ENCODE data around the gene CACNB3. TPM values are rescaled to one million over a fixed set of nuclear protein-coding genes. Genes with fewer than 3 reads are reported as not detected.

Gene CACNB3
- total RNA-seq, 2 experiments from 2014 or later = 9.5 to 10.0 TPM

DNA sequence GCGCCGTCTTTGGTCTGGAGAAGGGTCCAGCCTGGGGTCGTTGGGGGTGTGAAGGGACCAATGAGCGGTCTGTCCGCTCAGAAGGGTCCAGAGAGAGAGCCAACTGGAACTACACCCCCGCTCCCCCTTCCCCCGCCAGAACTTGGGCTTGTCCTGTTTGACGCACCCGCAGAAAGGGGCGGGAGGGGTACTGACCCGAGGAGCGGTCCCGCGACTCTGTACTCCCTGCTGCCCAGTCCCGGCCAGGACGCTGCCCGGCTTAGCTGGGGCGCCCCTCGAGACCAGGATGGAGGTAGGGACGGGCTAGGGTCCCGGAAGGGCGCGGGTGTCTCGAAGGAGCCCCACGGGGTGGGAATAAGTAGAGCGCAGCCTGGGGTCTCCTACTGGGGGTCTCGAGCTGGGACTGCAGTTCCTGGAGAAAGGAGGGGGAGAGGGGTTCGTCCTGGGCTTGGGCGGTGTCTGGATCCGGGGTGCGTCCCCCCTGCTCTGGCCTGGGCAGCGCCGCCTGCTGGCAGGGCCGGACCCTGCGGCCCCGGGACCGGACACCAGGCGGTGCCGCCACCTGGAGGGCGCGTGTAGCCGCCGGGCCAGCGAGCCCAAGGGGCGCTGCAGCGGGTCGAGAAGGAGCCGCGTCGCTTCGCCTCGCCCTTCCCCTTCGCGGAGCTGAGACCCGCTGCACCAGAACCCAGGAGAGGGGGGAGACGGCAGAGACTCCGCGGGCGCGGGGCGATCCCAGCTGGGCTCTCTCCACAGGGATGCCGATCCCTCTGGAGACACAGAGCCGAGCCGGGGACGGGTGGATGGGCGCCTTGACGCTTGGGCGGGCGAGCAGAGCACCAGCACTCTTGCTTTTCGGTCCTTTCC, 3.8 kb upstream of the CACNB3 start:
- peak overlapping the region; percentile 93 for H3K4me3 Mint-ChIP-seq
- DNase-seq = peak; percentile 83
- H3K9me3 Mint-ChIP-seq = no peaks in the 10 kb centered on the region
- no peak overlapping the region for H3K27ac Mint-ChIP-seq
- CTCF ChIA-PET = interaction anchor here (0.7 to 4.0 kb wide), 37 partner anchors 9 to 846 kb away, joined by 3 to 29 read pairs (median 5); partner anchors contain the start of genes DDX23 and KANSL2
- intact Hi-C loops (cut with micrococcal nuclease) = loop anchor here (1.0 to 2.0 kb wide), 3 partner anchors 61 to 132 kb away; partner anchors contain the start of genes CCNT1 and KANSL2
- H3K27me3 Mint-ChIP-seq (ENCODE audit: low read depth) = peaks cover 15% of the 10 kb centered on the region
- no peaks in the 10 kb centered on the region for H3K36me3 Mint-ChIP-seq (ENCODE audit: low read depth)
- peaks cover 26% of the 10 kb centered on the region for H3K4me1 Mint-ChIP-seq (ENCODE audit: low read depth)

DNA sequence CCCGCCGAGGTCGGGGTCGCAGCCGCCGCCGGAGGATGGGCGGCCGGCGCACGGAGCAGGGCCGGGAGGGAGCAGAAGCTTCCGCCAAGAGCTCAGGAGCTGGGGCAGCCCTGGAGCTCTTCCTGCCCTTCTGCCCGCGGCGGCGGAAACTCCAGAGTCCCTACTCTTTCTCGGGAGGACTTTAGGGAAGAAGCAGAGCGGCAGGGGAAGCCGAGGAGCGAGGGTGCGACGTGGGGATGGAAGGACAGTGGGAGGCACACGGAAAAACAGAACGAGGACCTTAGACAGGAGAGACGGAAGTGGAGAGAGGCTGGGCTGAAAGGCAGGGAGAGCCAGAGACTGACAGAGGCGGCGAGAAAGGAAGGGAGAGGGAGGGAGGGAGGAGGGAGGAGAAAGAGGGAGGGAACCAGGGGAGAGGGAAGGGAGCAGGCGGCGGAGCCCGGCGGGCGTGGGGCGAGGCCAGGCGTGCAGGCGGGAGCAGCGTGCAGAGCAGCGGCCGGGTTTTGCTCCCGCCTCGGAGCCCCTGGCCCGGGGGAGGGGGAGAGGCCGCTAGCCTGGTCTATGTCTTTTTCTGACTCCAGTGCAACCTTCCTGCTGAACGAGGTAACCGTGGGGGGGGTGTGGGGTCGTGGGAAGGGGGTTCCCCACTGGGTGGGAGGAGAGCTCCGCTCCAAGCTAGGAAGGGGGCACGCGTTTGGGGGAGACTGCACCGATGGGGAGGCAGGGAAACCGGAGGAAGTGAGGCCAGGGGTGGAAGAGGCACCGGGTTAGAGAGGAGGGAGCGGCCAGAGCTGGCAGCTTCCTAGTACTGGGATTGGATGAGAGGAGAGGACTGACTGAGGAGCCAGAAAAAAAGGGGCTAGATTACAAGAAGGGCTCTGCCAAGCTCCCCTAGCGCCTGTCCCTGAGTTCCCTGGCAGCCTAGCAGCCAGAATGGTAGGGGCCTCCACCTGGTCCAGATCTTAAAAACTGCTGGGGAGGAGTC, 2.9 kb upstream of the CACNB3 start:
- no peaks in the 10 kb centered on the region for H3K9me3 Mint-ChIP-seq
- CTCF ChIA-PET = interaction anchor here (0.6 to 4.0 kb wide), 47 partner anchors 8 to 847 kb away, joined by 3 to 29 read pairs (median 4); partner anchors contain the start of genes DDX23 and KANSL2
- DNase-seq = peak; percentile 58
- intact Hi-C loops (cut with micrococcal nuclease) = loop anchor here (1.0 to 2.0 kb wide), 2 partner anchors 99 to 133 kb away; partner anchors contain the start of genes CCNT1 and KANSL2
- H3K27me3 Mint-ChIP-seq (ENCODE audit: low read depth) = peaks cover 15% of the 10 kb centered on the region
- H3K4me3 Mint-ChIP-seq = peak overlapping the region; percentile 93
- H3K27ac Mint-ChIP-seq = peak overlapping the region; percentile 37
- H3K4me1 Mint-ChIP-seq (ENCODE audit: low read depth) = peaks cover 26% of the 10 kb centered on the region
- no peaks in the 10 kb centered on the region for H3K36me3 Mint-ChIP-seq (ENCODE audit: low read depth)

DNA sequence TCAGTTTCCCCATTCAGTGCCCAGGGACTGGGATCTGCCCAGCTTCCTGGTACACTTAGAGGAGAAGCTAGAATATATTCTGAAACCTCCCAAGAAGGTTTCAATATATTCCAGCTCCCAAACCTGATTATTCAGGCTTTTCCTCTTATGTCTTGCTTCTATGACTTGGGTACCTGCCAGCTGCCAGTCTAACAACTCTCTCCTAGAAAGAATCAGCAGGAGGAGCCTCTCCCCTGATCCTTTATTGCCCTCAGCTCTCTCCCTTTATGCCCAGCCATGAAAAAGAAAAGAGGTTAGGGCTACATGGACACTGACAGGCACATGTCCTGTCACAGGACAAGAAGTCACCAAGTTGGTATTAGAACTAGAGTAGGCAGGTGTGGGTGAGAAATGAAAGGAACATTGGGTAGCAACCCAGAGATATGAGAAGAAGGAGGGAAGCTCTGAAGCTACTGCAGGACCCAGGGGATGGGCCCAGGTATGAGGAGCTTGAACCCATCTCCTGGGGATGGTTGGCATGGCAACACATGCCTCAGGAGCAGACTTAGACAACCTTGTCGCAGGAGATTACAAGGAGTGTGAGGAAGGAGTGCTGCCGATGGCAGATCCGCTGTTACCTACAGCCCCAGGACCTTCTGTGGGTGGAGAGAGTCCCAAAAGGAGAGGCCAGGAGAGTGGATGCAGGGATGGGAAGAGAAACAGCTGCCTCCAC, 2.0 kb upstream of the CACNB3 start:
- CTCF ChIA-PET = interaction anchor here (0.6 to 4.0 kb wide), 19 partner anchors 16 to 273 kb away, joined by 3 to 29 read pairs (median 4); partner anchors contain the start of genes DDX23 and KANSL2
- H3K9me3 Mint-ChIP-seq = no peaks in the 10 kb centered on the region
- peaks cover 15% of the 10 kb centered on the region for H3K27me3 Mint-ChIP-seq (ENCODE audit: low read depth)
- H3K27ac Mint-ChIP-seq = no peak overlapping the region
- no peaks in the 10 kb centered on the region for H3K36me3 Mint-ChIP-seq (ENCODE audit: low read depth)
- intact Hi-C loops (cut with micrococcal nuclease) = no loop called here
- peak overlapping the region; percentile 93 for H3K4me3 Mint-ChIP-seq
- no peak for DNase-seq
- peaks cover 26% of the 10 kb centered on the region for H3K4me1 Mint-ChIP-seq (ENCODE audit: low read depth)

DNA sequence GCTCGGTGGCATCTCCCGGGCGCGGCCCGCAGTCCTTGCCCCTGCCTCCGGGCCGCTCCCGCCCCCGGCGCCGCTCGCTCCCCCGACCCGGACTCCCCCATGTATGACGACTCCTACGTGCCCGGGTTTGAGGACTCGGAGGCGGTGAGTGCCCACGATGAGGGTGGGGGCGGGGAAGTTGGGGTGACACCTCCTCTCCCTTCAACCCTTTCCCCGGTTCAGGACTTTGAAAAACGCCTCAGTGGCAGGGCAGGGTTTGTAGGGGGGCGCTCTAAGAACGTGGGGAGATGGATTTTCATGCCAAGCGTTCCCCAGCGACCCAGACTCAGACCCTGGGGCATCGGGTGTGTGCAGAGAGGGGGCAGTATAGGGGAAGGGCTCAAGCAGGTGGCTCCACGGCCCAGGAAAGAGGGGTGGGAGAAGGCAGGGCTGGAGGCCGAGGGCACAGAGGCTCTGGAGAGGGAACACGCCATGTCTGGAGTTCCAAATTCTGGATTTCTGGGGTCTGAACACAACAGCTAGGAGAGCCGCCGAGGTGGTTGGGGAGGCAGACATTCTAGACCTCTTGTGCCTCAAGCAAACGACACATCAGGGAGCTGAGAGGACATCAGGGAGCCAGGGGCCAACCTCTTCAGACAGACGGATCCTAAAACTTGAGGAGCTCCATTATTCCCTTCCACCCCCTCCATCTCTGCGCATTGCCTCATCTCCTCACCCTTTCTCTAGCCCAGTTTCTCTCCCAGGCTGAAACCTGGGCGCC, 715 bp downstream of the CACNB3 start:
- Mint-ChIP-seq H3K36me3 (ENCODE audit: low read depth) (no peaks in the 10 kb centered on the region), H3K27me3 (ENCODE audit: low read depth) (peaks cover 15% of the 10 kb centered on the region), H3K9me3 (no peaks in the 10 kb centered on the region), H3K4me3 (peak overlapping the region; percentile 71), H3K27ac (no peak overlapping the region), H3K4me1 (ENCODE audit: low read depth) (peaks cover 23% of the 10 kb centered on the region)
- peak; percentile 69 for DNase-seq
- intact Hi-C loops (cut with micrococcal nuclease) = loop anchor here (1.0 to 2.0 kb wide), 4 partner anchors 33 to 158 kb away; partner anchors contain the start of gene DDX23
- CTCF ChIA-PET = interaction anchor here (0.6 to 1.5 kb wide), 5 partner anchors 15 to 121 kb away, joined by 3 to 4 read pairs (median 3); partner anchors contain the start of gene DDX23

DNA sequence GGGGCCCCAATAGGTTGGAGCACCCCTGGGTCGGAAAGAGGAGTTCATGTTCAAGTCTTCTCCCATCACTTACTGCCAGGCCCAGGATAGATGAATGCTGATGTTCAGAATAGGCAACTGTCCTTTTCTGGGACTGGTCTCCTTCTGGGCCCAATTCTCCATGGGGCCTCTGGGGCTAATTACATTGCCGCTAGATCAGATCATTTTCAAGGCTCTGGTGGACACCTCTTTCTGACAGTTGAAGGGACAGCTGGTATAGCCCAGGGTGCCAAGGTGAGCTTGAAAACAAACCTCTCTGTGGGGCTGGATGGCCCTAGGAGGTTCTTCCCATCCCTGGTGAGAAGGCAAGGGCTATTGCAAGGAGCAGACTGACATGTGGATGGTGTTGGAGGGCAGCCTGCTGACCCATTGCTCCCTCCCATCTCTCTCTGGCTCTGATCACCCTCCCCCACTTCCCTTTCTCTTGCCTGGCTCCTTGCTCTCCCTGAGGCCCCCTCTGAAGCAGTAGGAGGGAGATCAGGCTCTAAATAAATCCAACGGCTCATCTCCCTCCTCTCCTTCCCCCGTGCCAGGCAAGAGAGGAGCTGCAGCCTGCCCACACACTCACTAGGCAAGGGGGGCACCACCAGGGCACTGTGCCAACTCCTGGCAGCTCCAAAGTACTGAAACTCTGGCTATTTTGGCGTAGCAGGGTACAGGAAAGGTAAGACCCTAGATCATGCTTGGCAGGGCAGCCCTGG, 1.9 kb downstream of the CACNB3 start:
- Mint-ChIP-seq H3K36me3 (ENCODE audit: low read depth) (no peaks in the 10 kb centered on the region), H3K27me3 (ENCODE audit: low read depth) (peaks cover 15% of the 10 kb centered on the region), H3K9me3 (no peaks in the 10 kb centered on the region), H3K4me1 (ENCODE audit: low read depth) (peaks cover 22% of the 10 kb centered on the region), H3K27ac (no peak overlapping the region), H3K4me3 (no peak overlapping the region)
- no peak for DNase-seq
- CTCF ChIA-PET = interaction anchor here (0.7 to 1.2 kb wide), 2 partner anchors 20 to 116 kb away, joined by 3 to 5 read pairs; no protein-coding TSS in a partner anchor
- intact Hi-C loops (cut with micrococcal nuclease) = loop anchor here (1.0 to 2.0 kb wide), 3 partner anchors 71 to 157 kb away; no protein-coding TSS in a partner anchor

DNA sequence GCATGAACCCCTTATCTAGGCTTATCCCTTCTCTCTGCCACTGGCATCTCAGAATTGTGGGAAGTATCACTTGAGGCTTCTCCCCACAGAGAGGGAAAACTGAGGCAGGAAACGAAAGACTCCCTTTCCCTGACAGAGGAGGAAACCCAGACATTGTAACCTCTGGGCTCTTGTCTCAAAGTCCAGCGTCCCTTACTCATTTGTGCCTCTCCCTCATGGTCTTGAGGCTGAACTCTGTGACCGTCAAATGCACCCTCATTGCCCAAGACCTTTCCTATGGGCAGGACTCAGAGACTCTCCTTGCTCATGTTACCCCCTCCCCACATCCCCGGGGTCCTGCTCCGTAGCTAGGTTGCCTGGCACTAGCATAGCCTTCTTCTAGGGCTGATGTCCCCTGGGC, 3.8 kb downstream of the CACNB3 start:
- CTCF ChIA-PET = interaction anchor here (1.1 kb wide), 1 partner anchor 166 kb away, joined by 3 read pairs; no protein-coding TSS in a partner anchor
- H3K4me3 Mint-ChIP-seq = no peak overlapping the region
- no peaks in the 10 kb centered on the region for H3K36me3 Mint-ChIP-seq (ENCODE audit: low read depth)
- DNase-seq = no peak
- H3K27me3 Mint-ChIP-seq (ENCODE audit: low read depth) = peaks cover 5% of the 10 kb centered on the region
- H3K27ac Mint-ChIP-seq = no peak overlapping the region
- peaks cover 8% of the 10 kb centered on the region for H3K4me1 Mint-ChIP-seq (ENCODE audit: low read depth)
- H3K9me3 Mint-ChIP-seq = no peaks in the 10 kb centered on the region
- intact Hi-C loops (cut with micrococcal nuclease) = no loop called here

DNA sequence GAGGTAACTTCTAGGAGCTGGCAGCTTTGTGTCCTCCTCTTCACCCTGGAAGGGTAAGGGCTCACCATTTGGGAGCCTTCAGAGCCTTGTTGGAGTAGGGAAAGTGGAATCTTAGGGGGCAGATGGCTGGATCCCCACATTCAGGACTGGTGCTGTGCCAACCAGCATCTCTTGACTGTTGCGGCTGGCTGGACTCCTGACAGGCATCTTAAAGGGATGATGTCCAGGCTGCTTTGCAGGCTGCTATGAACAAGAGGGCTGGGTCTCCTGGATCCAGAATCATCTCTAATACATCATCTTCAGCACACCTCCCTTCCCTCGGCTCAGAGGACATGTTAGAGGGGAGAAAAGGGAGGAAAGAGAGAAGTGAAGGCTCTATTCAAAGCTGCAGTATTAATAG, 4.4 kb downstream of the CACNB3 start:
- Mint-ChIP-seq H3K4me3 (no peak overlapping the region), H3K27me3 (ENCODE audit: low read depth) (no peaks in the 10 kb centered on the region), H3K36me3 (ENCODE audit: low read depth) (no peaks in the 10 kb centered on the region), H3K9me3 (no peaks in the 10 kb centered on the region), H3K27ac (no peak overlapping the region), H3K4me1 (ENCODE audit: low read depth) (peaks cover 6% of the 10 kb centered on the region)
- DNase-seq = no peak
- intact Hi-C loops (cut with micrococcal nuclease) = no loop called here
- CTCF ChIA-PET = no interaction called here

DNA sequence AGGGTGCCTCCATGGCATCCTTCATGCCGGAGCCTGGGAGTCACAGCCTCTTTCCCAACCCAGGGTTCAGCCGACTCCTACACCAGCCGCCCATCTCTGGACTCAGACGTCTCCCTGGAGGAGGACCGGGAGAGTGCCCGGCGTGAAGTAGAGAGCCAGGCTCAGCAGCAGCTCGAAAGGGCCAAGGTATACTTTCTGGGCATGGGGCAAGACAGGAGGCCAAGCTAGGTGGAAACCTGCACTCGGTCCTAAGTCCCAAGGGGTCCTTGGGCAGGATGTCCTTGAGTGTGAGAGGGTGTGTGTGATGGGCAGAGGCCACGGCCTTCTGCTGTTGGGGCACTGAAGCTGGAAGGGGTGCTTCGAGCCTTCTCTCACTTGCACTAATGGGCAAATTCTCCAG, 5.0 kb downstream of the CACNB3 start:
- Mint-ChIP-seq H3K4me1 (ENCODE audit: low read depth) (peaks cover 3% of the 10 kb centered on the region), H3K27ac (no peak overlapping the region), H3K9me3 (no peaks in the 10 kb centered on the region), H3K27me3 (ENCODE audit: low read depth) (no peaks in the 10 kb centered on the region), H3K36me3 (ENCODE audit: low read depth) (no peaks in the 10 kb centered on the region), H3K4me3 (no peak overlapping the region)
- no peak for DNase-seq
- CTCF ChIA-PET = interaction anchor here (0.9 to 1.2 kb wide), 2 partner anchors 8 to 9 kb away, joined by 5 to 6 read pairs; no protein-coding TSS in a partner anchor
- intact Hi-C loops (cut with micrococcal nuclease) = no loop called here

DNA sequence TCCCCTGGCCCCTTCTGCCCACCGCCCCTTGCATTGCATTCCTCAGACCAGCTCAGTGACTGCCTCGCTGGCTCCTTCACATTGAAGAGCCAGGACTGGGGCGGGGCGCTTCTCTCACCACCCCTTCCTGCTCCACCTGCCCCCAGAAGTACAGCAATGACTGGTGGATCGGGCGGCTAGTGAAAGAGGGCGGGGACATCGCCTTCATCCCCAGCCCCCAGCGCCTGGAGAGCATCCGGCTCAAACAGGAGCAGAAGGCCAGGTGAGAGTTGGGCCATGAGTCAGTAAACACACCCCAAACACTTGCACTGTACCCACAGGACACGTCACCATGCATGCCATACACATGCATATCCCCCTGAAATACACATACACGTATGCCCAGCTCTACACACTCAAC, 5.8 kb downstream of the CACNB3 start:
- Mint-ChIP-seq H3K27me3 (ENCODE audit: low read depth) (no peaks in the 10 kb centered on the region), H3K27ac (no peak overlapping the region), H3K4me1 (ENCODE audit: low read depth) (no peaks in the 10 kb centered on the region), H3K9me3 (no peaks in the 10 kb centered on the region), H3K4me3 (no peak overlapping the region), H3K36me3 (ENCODE audit: low read depth) (peaks cover 3% of the 10 kb centered on the region)
- CTCF ChIA-PET = interaction anchor here (0.9 to 1.2 kb wide), 2 partner anchors 9 to 10 kb away, joined by 5 to 6 read pairs; no protein-coding TSS in a partner anchor
- DNase-seq = no peak
- intact Hi-C loops (cut with micrococcal nuclease) = no loop called here

DNA sequence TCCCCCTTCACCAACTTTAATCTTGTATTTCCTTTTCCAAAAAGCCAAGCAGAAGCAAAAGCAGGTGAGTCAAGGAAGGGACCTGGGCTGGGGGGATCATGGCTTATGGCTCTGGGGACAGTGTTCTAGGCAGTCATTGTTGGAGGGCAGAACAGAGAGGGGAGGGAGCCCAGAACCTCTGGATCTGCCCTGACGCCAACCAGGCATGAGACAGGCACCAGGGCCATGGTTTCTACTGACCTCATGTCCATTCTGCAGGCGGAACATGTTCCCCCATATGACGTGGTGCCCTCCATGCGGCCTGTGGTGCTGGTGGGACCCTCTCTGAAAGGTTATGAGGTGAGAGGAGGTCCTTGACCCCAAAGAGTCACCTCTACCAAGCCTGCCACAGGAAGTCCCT, 6.6 kb downstream of the CACNB3 start:
- Mint-ChIP-seq H3K27ac (no peak overlapping the region), H3K36me3 (ENCODE audit: low read depth) (peaks cover 8% of the 10 kb centered on the region), H3K4me1 (ENCODE audit: low read depth) (no peaks in the 10 kb centered on the region), H3K27me3 (ENCODE audit: low read depth) (no peaks in the 10 kb centered on the region), H3K9me3 (no peaks in the 10 kb centered on the region), H3K4me3 (no peak overlapping the region)
- CTCF ChIA-PET = no interaction called here
- no peak for DNase-seq
- intact Hi-C loops (cut with micrococcal nuclease) = no loop called here

Measured in activated naive CD4-positive, alpha-beta T cell treated with anti-CD3 and anti-CD28 coated beads for 36 hours (primary cell).